ENCODE data around the gene DLL1. TPM values are rescaled to one million over a fixed set of nuclear protein-coding genes. Genes with fewer than 3 reads are reported as not detected.

Gene DLL1
- total RNA-seq, 4 donors from 2014 or later, result 1.8 to 3.7 (median 3.3) TPM

DNA sequence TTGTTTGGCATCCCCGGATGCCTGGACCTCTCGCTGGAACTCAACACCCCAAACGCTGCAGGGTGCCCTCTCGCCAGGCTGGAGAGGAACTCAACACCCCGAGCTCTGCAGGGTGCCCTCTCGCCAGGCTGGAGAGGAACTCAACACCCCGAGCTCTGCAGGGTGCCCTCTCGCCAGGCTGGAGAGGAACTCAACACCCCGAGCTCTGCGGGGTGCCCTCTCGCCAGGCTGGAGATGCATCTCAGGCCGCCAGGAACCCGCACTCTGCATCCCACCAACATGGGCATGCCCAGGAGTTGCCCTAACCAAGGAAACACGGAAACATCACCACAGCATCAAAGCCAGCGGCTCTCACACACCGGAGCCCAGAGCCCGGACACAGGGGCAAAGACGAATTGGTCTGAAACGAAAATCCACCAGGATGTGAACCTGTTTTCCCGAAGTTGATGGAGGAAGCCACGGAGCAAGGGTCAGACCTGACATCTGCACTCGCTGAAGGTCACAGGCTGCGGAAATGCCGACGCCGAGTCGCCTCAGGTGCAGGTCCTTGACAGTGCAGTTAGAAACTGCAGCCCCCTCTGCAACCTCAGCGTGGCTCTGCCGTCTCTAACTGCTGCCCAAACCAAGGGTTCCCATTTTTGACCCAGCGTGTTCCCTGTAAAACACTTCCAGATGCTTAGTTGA lies 37.5 kb downstream of the DLL1 start:
- Histone ChIP-seq H3K9me3 (no peaks in the 10 kb centered on the region), H3K27me3 (peaks cover 0 to 16% (median 9%) of the 10 kb centered on the region in 3 donors), H3K27ac (no peak overlapping the region), H3K36me3 (no peaks in the 10 kb centered on the region), H3K4me3 (no peak overlapping the region), H3K4me1 (peaks cover 3% of the 10 kb centered on the region in 2 donors)
- no peak for TF ChIP-seq POLR2A (IDR thresholded peaks at IDR 0.05)
- in situ Hi-C loops (cut with MboI; ENCODE audit: low sequenced_read_pairs in 4 of 4), result no loop called here
- no peak for DNase-seq
- intact Hi-C loops (cut with DNase I; ENCODE audit: low total_unique reads), result no loop called here
- ATAC-seq, result no peak

DNA sequence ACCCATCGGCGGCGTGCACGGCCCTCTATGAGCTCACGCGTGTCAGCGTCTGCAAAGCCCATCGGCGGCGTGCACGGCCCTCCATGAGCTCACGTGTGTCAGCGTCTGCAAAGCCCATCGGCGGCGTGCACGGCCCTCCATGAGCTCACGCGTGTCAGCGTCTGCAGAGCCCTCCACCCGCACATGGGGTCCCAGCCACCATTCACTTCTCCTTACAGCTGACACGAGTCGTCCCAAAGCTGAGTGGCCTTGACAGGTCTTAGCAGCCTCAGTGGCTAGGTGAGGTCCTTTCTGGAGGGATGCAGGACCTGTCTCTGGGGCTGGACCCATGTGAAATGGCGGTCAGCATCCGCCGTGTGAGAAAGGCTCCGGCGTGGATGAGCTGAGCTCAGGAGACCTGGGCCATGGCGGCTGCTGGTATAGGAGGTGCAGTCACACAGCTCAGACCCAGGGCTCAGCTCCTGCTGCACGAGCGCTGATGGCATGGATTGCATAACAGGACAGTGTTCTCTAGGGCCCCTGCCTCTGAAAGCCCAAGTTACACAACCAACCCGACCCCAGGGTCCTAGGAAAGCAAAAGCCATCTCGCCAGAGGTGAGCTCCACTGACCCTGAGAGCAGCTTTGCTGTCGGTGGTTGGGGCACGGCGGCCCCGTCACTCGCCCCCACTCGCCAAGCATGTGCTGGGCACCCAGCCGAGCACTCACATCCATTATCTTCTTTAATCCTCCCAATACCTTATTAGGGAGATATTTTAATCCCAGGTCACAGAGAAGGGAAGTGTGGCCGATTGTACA lies 38.9 kb downstream of the DLL1 start:
- DNase-seq, result no peak

DNA sequence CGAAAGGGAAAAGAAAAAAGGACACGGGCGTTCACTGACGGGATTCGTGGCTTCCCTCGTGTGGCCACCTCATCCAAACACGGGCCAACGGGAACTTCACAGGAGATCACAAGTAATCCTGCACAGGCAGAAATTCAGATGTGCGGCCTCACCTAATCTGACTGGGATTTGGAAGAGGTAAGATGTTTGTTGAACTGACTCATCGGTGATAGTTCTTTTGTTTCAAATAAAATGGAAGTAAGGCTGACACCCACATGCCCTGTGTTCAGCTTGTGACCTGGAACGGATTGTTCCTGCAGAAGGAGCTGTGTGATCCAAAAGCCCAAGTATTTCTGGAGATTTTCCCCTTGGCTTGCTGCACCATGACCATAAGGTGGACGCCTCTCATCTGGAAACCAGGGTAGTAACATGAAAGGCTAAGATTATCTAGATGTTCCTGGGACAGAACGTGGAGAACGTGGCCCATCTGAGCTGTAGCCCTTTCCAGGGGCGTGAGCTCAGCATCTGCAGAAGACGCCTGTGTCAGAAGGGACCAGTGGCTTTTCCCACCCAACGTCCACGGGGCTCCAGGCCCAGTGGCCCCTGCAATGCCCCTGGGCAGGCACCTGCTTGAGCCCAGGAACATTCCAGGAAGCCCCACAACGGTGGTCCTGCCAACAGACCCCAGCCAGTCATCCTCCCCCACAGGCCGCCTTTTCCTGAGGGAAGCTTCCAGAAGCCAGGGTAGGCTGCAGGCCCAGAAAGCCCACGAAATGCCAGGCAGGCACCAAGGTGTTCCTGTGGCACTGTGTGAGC lies 39.7 kb downstream of the DLL1 start:
- intact Hi-C loops (cut with DNase I; ENCODE audit: low total_unique reads) (no loop called here), in situ Hi-C loops (cut with MboI; ENCODE audit: low sequenced_read_pairs in 4 of 4) (no loop called here)
- Histone ChIP-seq H3K4me1 (peaks cover 3% of the 10 kb centered on the region in 2 donors), H3K36me3 (no peaks in the 10 kb centered on the region), H3K27ac (no peak overlapping the region), H3K27me3 (peaks cover 9 to 26% (median 18%) of the 10 kb centered on the region in 3 donors), H3K4me3 (no peak overlapping the region), H3K9me3 (no peaks in the 10 kb centered on the region)
- DNase-seq (no peak), ATAC-seq (peak in 1 of 2 donors; percentile 34)
- TF ChIP-seq, protein P1, sequence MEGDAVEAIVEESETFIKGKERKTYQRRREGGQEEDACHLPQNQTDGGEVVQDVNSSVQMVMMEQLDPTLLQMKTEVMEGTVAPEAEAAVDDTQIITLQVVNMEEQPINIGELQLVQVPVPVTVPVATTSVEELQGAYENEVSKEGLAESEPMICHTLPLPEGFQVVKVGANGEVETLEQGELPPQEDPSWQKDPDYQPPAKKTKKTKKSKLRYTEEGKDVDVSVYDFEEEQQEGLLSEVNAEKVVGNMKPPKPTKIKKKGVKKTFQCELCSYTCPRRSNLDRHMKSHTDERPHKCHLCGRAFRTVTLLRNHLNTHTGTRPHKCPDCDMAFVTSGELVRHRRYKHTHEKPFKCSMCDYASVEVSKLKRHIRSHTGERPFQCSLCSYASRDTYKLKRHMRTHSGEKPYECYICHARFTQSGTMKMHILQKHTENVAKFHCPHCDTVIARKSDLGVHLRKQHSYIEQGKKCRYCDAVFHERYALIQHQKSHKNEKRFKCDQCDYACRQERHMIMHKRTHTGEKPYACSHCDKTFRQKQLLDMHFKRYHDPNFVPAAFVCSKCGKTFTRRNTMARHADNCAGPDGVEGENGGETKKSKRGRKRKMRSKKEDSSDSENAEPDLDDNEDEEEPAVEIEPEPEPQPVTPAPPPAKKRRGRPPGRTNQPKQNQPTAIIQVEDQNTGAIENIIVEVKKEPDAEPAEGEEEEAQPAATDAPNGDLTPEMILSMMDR (IDR thresholded peaks at IDR 0.05 in 4 of 5, conservative IDR thresholded peaks at IDR 0.05 in 1 of 5), result no peak
- no peak for TF ChIP-seq POLR2A (IDR thresholded peaks at IDR 0.05)

More for the DNA sequence above, 38.9 kb downstream of the DLL1 start:
- Histone ChIP-seq H3K4me3 (no peak overlapping the region), H3K9me3 (no peaks in the 10 kb centered on the region), H3K27ac (no peak overlapping the region), H3K36me3 (no peaks in the 10 kb centered on the region), H3K27me3 (peaks cover 9 to 26% (median 18%) of the 10 kb centered on the region in 3 donors), H3K4me1 (peaks cover 3% of the 10 kb centered on the region in 2 donors)
- intact Hi-C loops (cut with DNase I; ENCODE audit: low total_unique reads) (no loop called here), in situ Hi-C loops (cut with MboI; ENCODE audit: low sequenced_read_pairs in 4 of 4) (no loop called here)
- TF ChIP-seq, protein P1 (IDR thresholded peaks at IDR 0.05 in 4 of 5, conservative IDR thresholded peaks at IDR 0.05 in 1 of 5), result no peak
- no peak for TF ChIP-seq POLR2A (IDR thresholded peaks at IDR 0.05)
- no peak for ATAC-seq

DNA sequence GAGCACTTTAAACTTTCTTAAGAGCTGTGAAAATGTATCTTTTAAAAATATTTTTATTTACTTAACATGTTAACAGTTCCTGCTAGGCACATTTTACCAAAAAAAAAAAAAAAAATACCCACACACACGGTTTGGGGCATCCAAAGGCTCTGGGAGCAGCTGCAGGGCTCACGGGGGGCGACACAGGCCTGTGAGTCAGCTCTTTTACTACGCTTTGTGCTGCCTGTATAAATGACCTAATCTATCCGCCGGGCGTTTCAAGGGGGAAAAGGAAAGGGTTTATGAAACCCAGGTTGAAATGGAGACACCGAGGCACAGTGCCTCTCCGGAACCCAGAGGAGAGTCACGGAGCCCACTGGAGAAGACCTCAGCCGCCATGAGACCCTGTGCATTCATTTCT lies 40.4 kb downstream of the DLL1 start:
- DNase-seq, result no peak
- peaks cover 3% of the 10 kb centered on the region in 2 donors for H3K4me1 ChIP-seq
- H3K27ac ChIP-seq, result no peak overlapping the region
- H3K36me3 ChIP-seq, result no peaks in the 10 kb centered on the region
- intact Hi-C loops (cut with DNase I; ENCODE audit: low total_unique reads) (no loop called here), in situ Hi-C loops (cut with MboI; ENCODE audit: low sequenced_read_pairs in 4 of 4) (no loop called here)
- H3K4me3 ChIP-seq, result no peak overlapping the region
- ATAC-seq, result no peak
- no peak for TF ChIP-seq POLR2A (IDR thresholded peaks at IDR 0.05)
- no peaks in the 10 kb centered on the region for H3K9me3 ChIP-seq
- peaks cover 9 to 26% (median 18%) of the 10 kb centered on the region in 3 donors for H3K27me3 ChIP-seq

DNA sequence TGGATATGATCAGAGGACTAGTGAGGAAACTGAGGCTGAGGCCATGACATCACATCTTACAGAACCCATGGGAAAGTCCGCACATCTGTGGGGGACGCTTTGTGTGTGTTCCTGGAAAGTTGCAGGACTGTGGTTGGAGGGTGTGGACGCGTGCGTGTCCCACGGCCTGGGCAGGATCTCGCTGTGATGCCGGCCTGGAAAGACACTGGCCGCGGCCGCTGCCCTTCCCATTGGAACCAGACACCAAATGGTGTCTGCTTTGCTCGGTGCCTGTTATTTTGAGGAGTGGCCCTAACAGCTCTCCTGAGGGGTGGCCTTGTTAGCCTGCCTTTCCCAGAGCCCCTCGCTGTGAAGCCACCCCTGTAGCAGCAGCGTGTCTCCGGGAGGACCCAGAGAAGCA lies 41.1 kb downstream of the DLL1 start:
- no peaks in the 10 kb centered on the region for H3K9me3 ChIP-seq
- DNase-seq (no peak), ATAC-seq (no peak)
- no peak overlapping the region for H3K27ac ChIP-seq
- peaks cover 3% of the 10 kb centered on the region in 2 donors for H3K4me1 ChIP-seq
- H3K4me3 ChIP-seq, result no peak overlapping the region
- H3K36me3 ChIP-seq, result no peaks in the 10 kb centered on the region
- intact Hi-C loops (cut with DNase I; ENCODE audit: low total_unique reads), result no loop called here
- H3K27me3 ChIP-seq, result peaks cover 9 to 26% (median 18%) of the 10 kb centered on the region in 3 donors
- in situ Hi-C loops (cut with MboI; ENCODE audit: low sequenced_read_pairs in 4 of 4), result no loop called here
- no peak for TF ChIP-seq POLR2A (IDR thresholded peaks at IDR 0.05)
- TF ChIP-seq, protein P1 (IDR thresholded peaks at IDR 0.05 in 4 of 5, conservative IDR thresholded peaks at IDR 0.05 in 1 of 5), result no peak

All from gastrocnemius medialis (tissue), 4 donors.